Chondrocyte (in vitro differentiated cells): Measurements from ENCODE around the gene NFYC. TPM values are rescaled to one million over a fixed set of nuclear protein-coding genes. Genes with fewer than 3 reads are reported as not detected.
"Not testable (repeated sequence)": the region's sequence is repeated elsewhere in the genome, so short reads cannot be mapped to it uniquely, and the experiment has no call there.

ENCODE experiments used
- DNase-seq: peaks from one replicate; pipeline ENCODE4 v3.0.0; 2021; ENCODE audit warnings: mixed read lengths, low spot score
- H3K27ac Mint-ChIP-seq: one replicate; pipeline ENCODE4 v1.8.0; 2021; ENCODE audit warnings: mild to moderate bottlenecking, moderate library complexity, mixed read lengths; ENCODE audit not compliant: unreplicated experiment
- H3K27me3 Mint-ChIP-seq: 2 replicates; pipeline ENCODE4 v1.8.0; 2021; ENCODE audit warnings: low read depth, mixed read lengths
- H3K36me3 Mint-ChIP-seq: 2 replicates; pipeline ENCODE4 v1.8.0; 2021; ENCODE audit warnings: low read depth, mixed read lengths
- H3K4me1 Mint-ChIP-seq: 2 replicates; pipeline ENCODE4 v1.8.0; 2021; ENCODE audit warnings: low read depth, mild to moderate bottlenecking, mixed read lengths
- H3K4me3 Mint-ChIP-seq: one replicate; pipeline ENCODE4 v1.8.0; 2021; ENCODE audit warnings: mild to moderate bottlenecking, moderate library complexity, mixed read lengths; ENCODE audit not compliant: unreplicated experiment
- H3K9me3 Mint-ChIP-seq: 2 replicates; pipeline ENCODE4 v1.8.0; 2021; ENCODE audit warnings: low read depth, mixed read lengths
- CTCF ChIP-seq: fragments of 200-600 bp; sonication (generic); IDR thresholded peaks from 2 replicates; pipeline ENCODE4 v1.5.0; 2021; ENCODE audit warnings: antibody characterized with exemption, mild to moderate bottlenecking, moderate library complexity
- total RNA-seq: library from RNA; stranded (reverse); gene quantifications from 3 replicates; pipeline ENCODE4 v1.2.1, GENCODE V29; 2021

The NFYC gene
- total RNA-seq, 1 donor from 2014 or later, result 35.8 TPM

GRCh38 chr1:40720493-40720892 lies 29.0 kb downstream of the NFYC start:
- Mint-ChIP-seq H3K36me3 (peaks cover 1% of the 10 kb centered on the region), H3K27ac (no peak overlapping the region), H3K4me3 (no peak overlapping the region), H3K27me3 (no peaks in the 10 kb centered on the region), H3K9me3 (no peaks in the 10 kb centered on the region), H3K4me1 (peaks cover 21% of the 10 kb centered on the region)
- no peak for TF ChIP-seq CTCF
- no peak for DNase-seq

- TF ChIP-seq CTCF, result no peak
- Mint-ChIP-seq H3K27me3 (no peaks in the 10 kb centered on the region), H3K27ac (no peak overlapping the region), H3K36me3 (peaks cover 1% of the 10 kb centered on the region), H3K4me1 (peaks cover 16% of the 10 kb centered on the region), H3K4me3 (no peak overlapping the region), H3K9me3 (no peaks in the 10 kb centered on the region)
- DNase-seq, result no peak
Observed at GRCh38 chr1:40722622-40723021, 31.1 kb downstream of the NFYC start.

GRCh38 chr1:40723196-40723955 lies 31.9 kb downstream of the NFYC start:
- H3K27me3 Mint-ChIP-seq, result no peaks in the 10 kb centered on the region
- H3K4me3 Mint-ChIP-seq, result no peak overlapping the region
- peaks cover 15% of the 10 kb centered on the region for H3K4me1 Mint-ChIP-seq
- H3K9me3 Mint-ChIP-seq, result no peaks in the 10 kb centered on the region
- TF ChIP-seq CTCF, result no peak
- H3K27ac Mint-ChIP-seq, result no peak overlapping the region
- H3K36me3 Mint-ChIP-seq, result peaks cover 1% of the 10 kb centered on the region
- no peak for DNase-seq

- not testable (repeated sequence) for DNase-seq
Observed at GRCh38 chr1:40727662-40728061, 36.2 kb downstream of the NFYC start.

GRCh38 chr1:40729316-40729862 lies 37.9 kb downstream of the NFYC start:
- DNase-seq, H3K36me3 Mint-ChIP-seq, H3K9me3 Mint-ChIP-seq, H3K27me3 Mint-ChIP-seq, H3K27ac Mint-ChIP-seq, H3K4me3 Mint-ChIP-seq: not testable (repeated sequence)
- peaks cover 18% of the 10 kb centered on the region for H3K4me1 Mint-ChIP-seq

More at GRCh38 chr1:40727662-40728061, 36.2 kb downstream of the NFYC start:
- not testable (repeated sequence) for H3K27me3 Mint-ChIP-seq, H3K9me3 Mint-ChIP-seq, H3K4me3 Mint-ChIP-seq, H3K36me3 Mint-ChIP-seq
- Mint-ChIP-seq H3K4me1 (peaks cover 18% of the 10 kb centered on the region), H3K27ac (peak overlapping the region; percentile 27)

- Mint-ChIP-seq H3K9me3 (peaks cover 4% of the 10 kb centered on the region), H3K4me3 (no peak overlapping the region), H3K27me3 (no peaks in the 10 kb centered on the region), H3K27ac (no peak overlapping the region), H3K36me3 (peaks cover 2% of the 10 kb centered on the region), H3K4me1 (peaks cover 14% of the 10 kb centered on the region)
- no peak for TF ChIP-seq CTCF
- DNase-seq, result no peak
Observed at GRCh38 chr1:40732756-40733301, 41.3 kb downstream of the NFYC start.
